KBM-7 (cell line): ENCODE data around the gene GARIN1A.
"Not testable (repeated sequence)": the region's sequence is repeated elsewhere in the genome, so short reads cannot be mapped to it uniquely, and the experiment has no call there.

Source experiments
- DNase-seq: peaks from one replicate; pipeline ENCODE4 v3.0.0-alpha.2; 2015
- in situ Hi-C: fragments of 300-500 bp; cut with MboI; formaldehyde crosslinking; loops from 2 replicates; pipeline ENCODE4 v1.14.3; 2020; ENCODE audit warnings: low sequenced_read_pairs, low pct_unique_long_range_greater_than_20kb, mixed read lengths

GARIN1A gene

GRCh38 chr7:128679920-128680319, 7.8 kb downstream of the GARIN1A start:
- no peak for DNase-seq
- in situ Hi-C loops, result no loop called here

DNA sequence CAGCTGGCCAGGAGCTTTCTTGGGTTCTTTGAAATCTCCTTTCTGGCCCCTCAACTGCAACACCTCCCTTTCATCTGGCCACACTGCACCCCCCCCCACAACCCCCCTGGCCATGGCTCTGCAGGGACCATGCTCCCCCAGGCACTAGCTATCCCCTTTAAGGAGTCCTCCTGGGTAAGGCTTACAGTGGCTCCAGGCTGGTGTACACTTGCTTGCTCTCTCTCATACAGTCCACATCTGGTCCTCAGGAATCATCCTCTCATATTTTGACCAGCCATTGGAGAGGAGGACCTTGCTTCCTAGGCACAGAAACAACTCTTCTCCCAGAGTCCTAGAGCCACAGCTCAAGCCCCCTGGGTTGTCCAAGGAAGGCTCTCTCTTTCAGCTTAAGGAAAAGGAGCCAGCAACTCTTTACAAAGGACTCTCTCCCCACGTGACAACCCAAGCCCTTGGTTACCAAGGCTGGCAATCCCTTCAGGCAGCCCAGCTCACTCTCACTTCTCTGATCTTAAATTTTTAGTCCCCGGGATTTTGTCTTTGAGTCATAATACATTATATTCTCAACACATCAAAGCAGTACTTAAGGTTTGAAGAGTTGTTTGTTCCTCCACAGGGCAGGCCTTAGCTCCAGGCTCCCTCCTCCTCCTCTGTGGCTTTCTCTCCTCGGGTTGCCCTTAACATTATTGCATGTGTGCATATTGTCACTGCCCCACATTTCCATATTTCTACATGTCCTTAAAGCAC, 9.9 kb downstream of the GARIN1A start:
- in situ Hi-C loops, result no loop called here
- DNase-seq, result no peak

DNA sequence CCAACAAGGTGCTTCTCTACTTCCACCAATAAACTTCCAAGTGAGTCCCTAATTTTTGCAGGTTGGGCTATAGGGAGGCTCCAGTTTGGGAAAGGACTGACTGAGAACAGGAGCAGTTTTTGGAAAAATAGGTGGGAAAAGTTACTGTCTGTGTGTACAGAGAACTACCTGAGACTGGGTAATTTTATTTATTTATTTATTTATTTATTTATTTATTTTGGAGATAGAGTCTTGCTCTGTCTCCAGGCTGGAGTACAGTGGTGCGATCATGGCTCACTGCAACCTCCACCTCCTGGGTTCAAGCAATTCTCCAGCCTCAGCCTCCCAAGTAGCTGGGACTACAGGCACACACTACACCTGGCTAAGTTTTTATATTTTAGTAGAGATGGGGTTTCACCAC, 11.2 kb downstream of the GARIN1A start:
- DNase-seq, in situ Hi-C loops: not testable (repeated sequence)

GRCh38 chr7:128683738-128684137, 11.6 kb downstream of the GARIN1A start:
- in situ Hi-C loops, DNase-seq: not testable (repeated sequence)

- no peak for DNase-seq
- in situ Hi-C loops, result no loop called here
Observed at GRCh38 chr7:128687131-128687530, 15.0 kb downstream of the GARIN1A start.

DNA sequence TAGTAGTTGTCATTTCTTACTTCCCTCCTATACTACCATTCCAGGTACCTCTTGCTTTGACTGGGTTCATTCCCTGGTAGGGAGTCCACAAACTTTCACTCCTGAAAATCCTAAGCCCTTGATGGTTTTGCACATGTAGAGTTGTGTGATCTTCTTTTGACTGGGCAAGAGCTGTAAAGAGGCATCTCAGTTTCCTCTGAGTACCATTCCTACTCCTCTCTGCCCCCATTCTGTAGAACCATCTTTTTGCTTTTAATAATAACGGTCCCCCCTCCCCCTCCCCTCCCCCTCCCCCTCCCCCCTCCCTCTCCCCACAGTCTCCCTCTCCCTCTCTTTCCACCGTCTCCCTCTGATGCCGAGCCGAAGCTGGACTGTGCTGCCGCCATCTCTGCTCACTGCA, 16.4 kb downstream of the GARIN1A start:
- in situ Hi-C loops, result no loop called here
- DNase-seq, result no peak

- DNase-seq, in situ Hi-C loops: not testable (repeated sequence)
Observed at GRCh38 chr7:128689161-128689935, 17.3 kb downstream of the GARIN1A start.

GRCh38 chr7:128691227-128691626, 19.1 kb downstream of the GARIN1A start:
- no peak for DNase-seq
- in situ Hi-C loops, result no loop called here

DNA sequence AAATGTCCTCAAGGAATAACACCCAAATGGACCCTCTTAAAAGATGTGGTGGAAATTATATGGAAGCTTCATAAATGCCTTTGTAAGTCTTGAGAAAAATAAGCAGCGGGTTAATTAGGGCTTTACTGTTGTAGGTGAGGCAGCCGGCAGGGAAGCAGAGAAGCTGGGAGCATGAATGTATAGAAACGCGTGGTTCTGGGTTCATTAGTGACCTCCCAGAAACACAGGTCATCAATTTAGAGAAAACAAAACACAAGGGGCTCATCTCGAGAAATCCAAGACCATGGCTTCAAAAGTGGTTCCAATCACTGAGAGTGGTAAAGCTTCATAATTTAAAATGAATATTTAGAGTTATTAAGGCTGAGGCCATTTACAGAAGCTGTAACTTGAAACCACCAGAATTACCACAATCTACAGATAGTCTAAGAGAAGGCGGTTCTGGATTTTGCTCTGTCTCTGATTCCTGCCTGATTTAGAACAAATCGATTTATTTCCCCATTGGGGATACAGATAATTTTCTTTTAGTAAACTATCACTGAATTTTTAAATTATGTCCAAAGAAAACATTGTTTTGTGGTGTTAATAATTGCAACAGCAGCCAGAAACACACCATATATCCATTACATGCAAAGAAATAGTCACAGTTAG, 20.7 kb downstream of the GARIN1A start:
- in situ Hi-C loops, result no loop called here
- no peak for DNase-seq

GRCh38 chr7:128693373-128694015, 21.4 kb downstream of the GARIN1A start:
- in situ Hi-C loops, result no loop called here
- no peak for DNase-seq

GRCh38 chr7:128694738-128695137, 22.6 kb downstream of the GARIN1A start:
- in situ Hi-C loops, result no loop called here
- DNase-seq, result no peak

- in situ Hi-C loops, result no loop called here
- peak; percentile 81 for DNase-seq
Observed at GRCh38 chr7:128697302-128697905, 25.3 kb downstream of the GARIN1A start.

GRCh38 chr7:128699196-128699712, 27.2 kb downstream of the GARIN1A start:
- no peak for DNase-seq
- in situ Hi-C loops, result no loop called here

DNA sequence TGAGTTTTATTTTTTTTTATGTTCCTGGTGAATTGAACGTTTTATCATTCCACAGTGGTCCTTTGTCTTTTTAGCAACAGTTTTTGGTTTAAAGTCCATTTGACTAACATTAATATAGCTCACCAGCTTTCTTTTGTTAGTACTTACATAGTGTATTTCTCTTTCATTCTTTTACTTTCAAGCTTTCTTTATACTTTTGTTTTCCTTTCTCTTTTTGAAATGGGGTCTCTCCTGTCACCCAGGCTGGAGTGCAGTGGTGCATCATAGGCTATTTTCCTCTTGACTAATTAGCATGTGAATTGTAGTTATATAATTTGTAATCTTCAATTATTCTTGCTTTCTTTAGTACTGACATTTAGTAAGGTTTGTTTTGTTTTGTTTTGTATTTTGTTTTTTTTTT, 27.8 kb downstream of the GARIN1A start:
- in situ Hi-C loops, result no loop called here
- no peak for DNase-seq

DNA sequence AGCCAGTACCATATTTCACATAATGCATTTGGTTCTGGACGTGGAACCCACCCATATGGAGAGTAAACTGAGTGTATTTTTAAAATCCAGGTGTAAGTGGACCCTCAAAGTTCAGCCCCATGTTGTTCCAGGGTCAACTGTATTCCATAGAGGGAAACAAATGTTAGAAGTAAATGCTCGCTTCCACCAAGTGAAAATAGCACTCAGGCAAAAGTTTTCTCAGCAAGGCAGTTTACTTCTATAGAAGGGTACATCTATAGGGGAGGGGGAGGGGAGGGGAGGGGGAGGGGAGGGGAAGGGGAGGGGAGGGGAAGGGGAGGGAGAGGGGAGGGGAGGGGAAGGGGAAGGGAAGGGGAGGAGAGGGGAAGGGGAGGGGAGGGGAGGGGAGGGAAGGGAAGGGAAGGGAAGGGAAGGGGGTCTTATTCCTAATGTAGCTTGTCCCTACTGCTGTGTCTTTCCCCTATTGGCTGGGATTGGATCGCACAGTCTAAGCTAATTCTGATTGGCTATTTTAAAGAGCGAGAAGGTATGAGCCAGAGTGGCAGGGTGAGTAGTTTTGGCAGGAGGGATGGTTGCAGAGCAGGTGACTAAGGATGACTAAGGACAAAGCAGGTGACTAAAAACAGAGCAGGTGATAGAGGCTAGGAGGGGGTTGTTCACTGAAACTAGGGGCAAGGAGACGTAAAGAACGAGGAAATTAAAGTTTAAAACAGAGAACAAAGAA, 29.1 kb downstream of the GARIN1A start:
- in situ Hi-C loops, result no loop called here

GRCh38 chr7:128703609-128704241, 31.6 kb downstream of the GARIN1A start:
- DNase-seq, result no peak
- in situ Hi-C loops, result no loop called here

More for the DNA sequence above, 29.1 kb downstream of the GARIN1A start:
- DNase-seq, result no peak

- in situ Hi-C loops, result no loop called here
- peak; percentile 25 for DNase-seq
Observed at GRCh38 chr7:128705891-128706333, 33.8 kb downstream of the GARIN1A start.

DNA sequence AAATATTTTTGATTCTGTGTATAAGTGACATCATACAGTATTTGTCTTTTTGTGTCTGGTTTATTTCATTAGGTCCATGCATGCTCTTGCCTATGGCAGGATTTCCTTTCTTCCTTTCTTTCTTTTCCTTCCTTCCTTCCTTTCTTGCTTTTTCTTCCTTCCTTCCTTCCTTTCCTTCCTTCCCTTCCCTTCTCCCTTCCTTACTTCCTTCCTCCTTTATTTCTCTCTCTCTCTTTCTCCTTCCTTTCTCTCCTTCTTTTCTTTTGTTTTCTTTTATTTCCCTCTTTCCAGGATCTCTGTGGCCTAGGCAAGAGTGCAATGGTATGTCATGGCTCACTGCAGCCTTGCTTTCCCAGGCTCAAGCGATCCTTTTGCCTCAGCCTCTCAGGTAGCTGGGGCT, 35.7 kb downstream of the GARIN1A start:
- in situ Hi-C loops, result no loop called here
- no peak for DNase-seq
